ENCODE results near the gene DRAP1. TPM values are rescaled to one million over a fixed set of nuclear protein-coding genes. Genes with fewer than 3 reads are reported as not detected.

The DRAP1 gene
- total RNA-seq, 4 donors from 2014 or later, result 34.4 to 85.0 (median 54.4) TPM

GRCh38 chr11:65953471-65953870 is 34.2 kb downstream of the DRAP1 start:
- no peak for TF ChIP-seq CTCF (IDR thresholded peaks at IDR 0.05; ENCODE audit: low read depth)

GRCh38 chr11:65954771-65955170 is 35.5 kb downstream of the DRAP1 start:
- no peak for TF ChIP-seq CTCF (IDR thresholded peaks at IDR 0.05; ENCODE audit: low read depth)

GRCh38 chr11:65958291-65958690 is 39.1 kb downstream of the DRAP1 start:
- no peak for TF ChIP-seq CTCF (IDR thresholded peaks at IDR 0.05; ENCODE audit: low read depth)

GRCh38 chr11:65958774-65959420 is 39.7 kb downstream of the DRAP1 start:
- TF ChIP-seq CTCF (IDR thresholded peaks at IDR 0.05; ENCODE audit: low read depth), result no peak

DNA sequence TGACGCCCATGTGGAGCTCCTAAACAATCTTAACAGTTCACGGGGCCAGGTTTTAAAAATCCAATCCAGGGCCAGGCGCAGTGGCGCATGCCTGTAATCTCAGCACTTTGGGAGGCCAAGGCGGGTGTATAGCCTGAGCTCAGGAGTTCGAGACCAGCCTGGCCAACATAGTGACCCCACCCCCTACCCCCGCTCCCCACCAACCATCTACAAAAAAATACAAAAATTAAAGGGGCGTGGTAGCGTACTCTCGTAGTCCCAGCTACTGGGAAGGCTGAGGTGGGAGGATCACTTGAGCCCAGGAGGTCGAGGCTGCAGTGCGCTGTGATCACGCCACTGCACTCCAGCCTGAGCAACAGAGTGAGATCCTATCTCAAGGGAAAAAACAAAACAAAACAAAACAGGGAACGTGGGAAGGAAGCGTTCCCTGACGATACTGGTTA is 41.6 kb downstream of the DRAP1 start:
- TF ChIP-seq CTCF (IDR thresholded peaks at IDR 0.05; ENCODE audit: low read depth), result no peak

- TF ChIP-seq CTCF (IDR thresholded peaks at IDR 0.05; ENCODE audit: low read depth), result no peak
These were observed 42.3 kb downstream of the DRAP1 start, which contains the start of gene SART1 for GRCh38 chr11:65961267-65962140. TSS of gene SART1 (plus strand) at chr11:65961734. CDS start at chr11:65961781, 47 bp downstream.

DNA sequence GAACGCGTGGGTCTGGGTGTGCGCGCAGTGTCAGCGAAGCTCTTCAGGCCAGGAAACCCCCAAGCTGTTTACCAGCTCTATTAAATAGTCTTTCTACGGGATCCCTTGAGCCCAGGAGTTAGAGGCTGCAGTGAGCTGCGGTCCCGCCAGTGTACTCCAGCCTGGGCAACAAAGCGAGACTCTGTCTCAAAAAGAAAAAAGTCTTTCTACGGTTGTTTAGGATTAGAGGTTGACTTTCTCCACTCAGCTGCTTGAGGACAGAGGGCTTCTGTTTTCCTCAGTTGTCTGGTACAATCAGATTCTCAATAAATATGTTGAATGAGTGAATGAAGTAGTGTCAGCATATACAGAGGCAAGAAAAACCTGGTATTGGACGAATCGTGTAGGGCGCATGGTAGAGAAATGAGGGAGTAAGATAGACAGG is 42.9 kb downstream of the DRAP1 start:
- no peak for TF ChIP-seq CTCF (IDR thresholded peaks at IDR 0.05; ENCODE audit: low read depth)

Measured in subcutaneous adipose tissue (tissue), 4 donors.